CD4-positive, alpha-beta T cell treated with Interleukin-1 beta for 1 hour (primary cell): Measurements from ENCODE around the gene RBM4.

Source experiments
- DNase-seq, 2 donors: peaks; one replicate each; pipeline ENCODE4 v3.0.0-alpha.2; 2020 to 2022

The RBM4 gene

DNA sequence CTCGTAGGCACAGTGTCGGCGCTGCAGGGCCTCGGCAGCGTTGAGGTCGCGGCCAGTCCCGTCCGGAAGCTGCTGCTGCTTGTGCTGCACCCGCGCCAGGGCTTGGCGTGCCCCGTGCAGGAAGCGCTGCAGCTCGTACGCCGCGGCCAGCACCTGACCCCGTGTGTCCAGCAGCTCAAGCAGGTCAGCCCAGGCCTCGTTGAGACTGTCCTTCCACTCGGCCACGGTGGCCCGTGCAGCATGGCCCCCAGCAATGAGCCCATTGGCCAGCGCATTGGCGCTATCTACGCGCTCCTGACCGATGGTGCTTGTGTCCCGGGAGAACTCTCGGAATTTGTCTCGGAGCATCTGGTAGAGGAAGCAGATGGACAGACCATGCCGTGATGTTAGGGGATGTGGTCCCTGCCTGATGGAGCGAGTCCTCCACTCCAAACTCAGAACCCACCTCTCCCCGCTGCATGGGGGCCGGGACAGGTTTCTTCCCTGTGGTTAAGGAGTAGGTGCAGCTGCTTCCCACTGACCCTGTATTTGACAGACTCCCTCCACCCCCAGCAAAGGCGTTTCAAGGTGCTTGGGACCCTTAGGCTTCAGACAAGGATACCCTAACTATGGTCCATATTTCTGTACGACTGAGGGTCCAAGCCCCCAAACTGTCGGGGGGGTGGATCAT is 52.9 kb downstream of the RBM4 start:
- DNase-seq, result no peak

DNA sequence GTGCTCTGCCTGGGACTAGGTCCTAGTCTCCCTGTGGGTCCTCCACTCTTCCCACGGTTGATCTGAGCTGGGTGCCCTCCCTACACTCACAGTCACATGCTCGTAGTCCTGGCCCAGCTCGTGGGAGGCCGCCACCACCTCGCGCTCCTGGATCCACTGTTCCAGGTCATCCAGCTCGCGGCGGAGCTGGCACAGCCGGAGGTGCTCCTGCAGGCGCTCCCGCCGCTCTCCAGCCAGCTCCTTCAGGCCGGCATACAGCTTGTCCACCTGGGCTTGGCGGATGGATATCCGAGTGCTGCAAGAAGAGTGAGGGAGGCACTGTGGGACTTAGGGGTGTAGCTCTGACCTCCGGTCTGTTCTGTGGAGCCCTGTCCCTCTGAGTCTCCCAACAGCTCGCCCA is 53.9 kb downstream of the RBM4 start:
- no peak for DNase-seq

GRCh38 chr11:66692871-66693331 is 54.4 kb downstream of the RBM4 start:
- no peak for DNase-seq

- no peak for DNase-seq
Observed at GRCh38 chr11:66693356-66694055, 55.0 kb downstream of the RBM4 start.

GRCh38 chr11:66694056-66694410 is 55.5 kb downstream of the RBM4 start:
- DNase-seq, result no peak

DNA sequence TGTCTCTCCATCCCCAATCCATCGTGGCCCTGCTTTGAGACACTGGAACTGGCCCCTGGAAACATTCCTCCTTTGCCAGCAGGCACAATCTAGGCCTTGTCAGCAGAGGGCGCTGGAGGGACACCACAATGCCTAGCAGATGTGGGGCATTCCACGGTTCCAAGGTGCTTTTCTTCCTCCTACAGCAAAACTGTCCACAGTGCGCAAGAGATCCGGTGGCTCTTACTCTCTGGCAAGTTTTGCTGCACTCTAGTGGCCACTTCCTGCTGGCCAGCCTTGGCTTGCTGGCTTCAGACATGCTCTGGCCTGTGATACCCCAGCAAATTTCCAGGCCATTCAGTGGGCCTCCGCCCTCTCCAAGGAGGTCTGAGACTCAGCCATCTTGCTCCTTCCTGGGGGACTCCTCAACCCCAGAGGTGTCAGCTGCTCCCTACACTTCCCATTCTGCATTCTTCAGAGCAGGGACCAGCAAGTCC is 56.3 kb downstream of the RBM4 start:
- DNase-seq, result peak; percentile 83 to 84
